DMS53 treated with DMSO at 0.1 percent for 48 hours (cell line): Measurements from ENCODE around the gene TOMM6.
A peak's percentile ranks its signal among the peaks of the same experiment; 100 is the strongest.
"Not testable (repeated sequence)": the region's sequence is repeated elsewhere in the genome, so short reads cannot be mapped to it uniquely, and the experiment has no call there.

Experiments used
- DNase-seq: peaks from one replicate; lab custom pipeline; 2025; ENCODE audit not compliant: unreplicated experiment; lab: John Stamatoyannopoulos, UW

TOMM6 gene

DNA sequence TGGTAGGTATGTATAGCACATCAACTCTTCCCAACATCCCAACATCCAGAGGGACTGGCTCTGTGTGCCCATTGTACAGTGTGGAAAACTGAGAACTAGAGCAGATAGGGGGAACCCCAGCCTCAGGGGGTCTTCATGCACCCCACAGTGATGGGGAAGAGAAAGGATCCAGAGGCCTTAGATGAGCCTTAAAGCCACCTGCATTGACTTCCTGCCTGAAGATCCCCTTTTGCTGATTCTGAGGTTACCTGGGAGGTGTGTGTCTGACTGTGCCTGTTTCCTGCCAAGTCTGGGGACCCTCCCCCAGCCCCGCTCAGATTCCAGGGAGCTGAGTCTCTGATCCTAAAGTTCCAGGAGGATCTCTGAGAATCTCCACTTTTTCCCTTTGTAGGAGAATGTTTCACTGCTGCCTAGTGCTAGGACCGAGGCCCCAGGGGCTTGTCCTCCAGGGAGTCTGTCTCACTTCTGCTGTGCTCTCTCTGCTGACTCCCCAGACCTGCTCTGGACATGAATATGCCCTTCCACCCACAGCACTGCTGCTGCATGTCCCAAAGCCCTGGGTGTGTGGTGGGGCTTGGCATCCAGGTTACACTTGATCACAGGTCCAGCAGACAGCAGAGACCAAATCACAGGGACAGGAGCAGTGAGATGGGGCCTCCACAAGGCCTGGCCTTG, 27.5 kb upstream of the TOMM6 start:
- DNase-seq: no peak

DNA sequence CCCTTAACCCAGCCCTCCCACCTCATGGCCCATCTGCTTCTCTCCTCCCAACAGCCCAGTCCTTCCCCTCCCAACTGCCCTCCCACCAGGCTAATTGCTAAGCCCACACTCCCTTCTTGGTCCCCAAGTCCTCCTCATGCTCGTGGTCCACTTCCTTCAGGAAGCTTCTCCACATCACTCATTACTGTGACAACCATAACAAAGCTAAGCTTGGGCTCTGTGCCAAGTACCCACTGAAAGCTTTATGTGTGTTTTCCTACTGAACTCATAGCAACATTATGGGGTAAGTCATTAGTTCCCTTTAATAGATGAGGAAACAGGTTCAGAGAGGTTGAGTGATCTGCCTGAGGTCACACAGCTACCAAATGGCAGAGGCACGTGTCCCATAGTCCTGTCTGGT, 24.0 kb upstream of the TOMM6 start:
- no peak for DNase-seq

DNA sequence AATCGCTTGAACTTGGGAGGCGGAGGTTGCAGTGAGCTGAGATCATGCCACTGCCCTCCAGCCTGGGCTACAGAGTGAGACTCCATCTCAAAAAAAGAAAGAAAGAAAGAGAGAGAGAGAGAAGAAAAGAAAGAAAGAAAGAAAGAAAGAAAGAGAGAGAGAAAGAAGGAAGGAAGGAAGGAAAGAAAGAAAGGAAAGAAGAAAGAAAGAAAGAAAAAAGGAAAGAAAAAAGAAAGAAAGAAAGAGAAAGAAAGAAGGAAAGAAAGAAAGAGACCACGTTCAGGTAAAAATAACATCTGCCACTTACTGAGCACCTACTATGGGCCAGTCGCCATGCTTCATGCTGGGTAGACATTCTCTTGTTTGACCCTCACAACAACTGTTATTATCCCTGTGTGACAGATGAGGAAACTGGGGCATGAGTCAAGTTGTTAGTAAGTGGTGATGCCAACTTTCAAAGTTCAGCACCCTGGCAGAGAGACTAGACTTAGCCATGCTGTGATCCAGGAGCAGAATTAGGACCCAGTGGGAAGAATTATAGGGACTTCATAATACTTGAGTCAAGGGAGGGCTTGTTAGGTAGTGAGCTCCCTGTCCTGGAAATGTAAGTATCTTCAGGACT, 21.3 kb upstream of the TOMM6 start:
- not testable (repeated sequence) for DNase-seq

DNA sequence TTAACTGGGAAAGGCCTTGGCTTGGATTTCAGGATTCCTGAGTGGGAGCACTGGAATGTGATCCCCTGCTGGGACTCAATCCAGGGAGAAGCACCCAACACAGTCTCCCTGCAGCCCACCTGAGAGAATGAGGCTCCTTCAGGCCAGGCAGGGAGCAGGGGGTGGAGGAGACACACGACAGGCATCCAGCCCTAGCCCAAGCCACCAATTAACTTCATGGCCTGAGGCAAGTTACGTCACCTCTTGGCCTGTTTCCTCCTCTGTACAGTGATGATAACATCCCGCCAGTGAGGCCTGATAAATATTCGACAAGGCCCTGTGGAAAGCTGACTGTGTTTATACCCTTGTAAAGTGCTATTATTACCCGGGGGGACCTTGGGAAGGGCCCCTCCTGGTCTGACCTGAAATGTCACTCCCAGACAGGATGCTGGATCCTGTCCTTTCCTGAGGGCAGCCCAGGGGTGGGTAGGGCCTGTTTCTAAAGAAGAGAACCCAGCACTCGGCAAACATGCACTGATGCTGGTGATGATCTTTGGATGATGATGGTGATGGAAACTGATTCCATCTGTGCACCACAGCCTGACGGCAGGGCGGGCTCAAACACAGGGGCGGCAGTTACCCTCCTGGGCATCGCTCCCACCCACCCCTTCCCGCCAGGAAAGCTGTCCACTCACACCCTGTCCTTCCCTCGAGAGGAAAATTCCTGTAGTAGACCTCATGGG, 20.2 kb upstream of the TOMM6 start:
- no peak for DNase-seq

DNA sequence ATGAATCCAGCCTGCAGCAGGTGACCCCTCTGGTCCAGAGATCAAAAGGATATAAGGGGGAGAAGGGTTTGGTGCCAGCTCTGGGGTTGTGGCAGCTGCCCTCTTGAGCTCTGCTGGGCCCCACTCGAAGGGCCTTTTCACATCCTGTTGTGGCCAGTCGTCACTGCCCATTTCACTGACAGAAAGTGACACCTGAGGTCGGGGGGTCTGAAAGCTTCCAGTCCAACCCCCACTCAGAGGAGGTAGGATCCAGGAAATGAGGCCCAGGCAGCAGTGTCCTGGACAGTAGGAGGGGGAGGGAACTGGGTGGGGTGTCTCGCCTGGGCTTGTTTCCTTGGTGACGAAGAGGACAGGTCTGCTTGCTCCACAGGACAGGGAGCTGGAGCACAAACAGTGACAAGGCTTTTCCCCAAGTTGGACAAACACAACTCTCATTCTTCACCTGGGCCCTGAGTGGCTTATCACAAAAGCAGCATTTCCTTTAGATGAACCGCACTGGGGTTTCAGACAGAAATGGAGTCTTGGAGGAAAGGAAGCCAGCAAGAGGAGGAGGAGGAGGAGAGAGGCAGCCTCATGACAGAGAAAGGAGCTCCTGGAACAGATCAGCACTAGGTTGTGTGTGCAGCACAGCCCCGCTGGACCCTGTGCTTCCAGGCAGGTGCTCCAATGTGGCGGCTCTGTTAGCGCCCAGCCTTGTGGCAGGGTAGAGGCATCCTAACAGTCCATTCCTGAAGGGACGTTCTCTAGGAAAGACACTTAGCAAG, 18.8 kb upstream of the TOMM6 start:
- DNase-seq: peak; percentile 66

DNA sequence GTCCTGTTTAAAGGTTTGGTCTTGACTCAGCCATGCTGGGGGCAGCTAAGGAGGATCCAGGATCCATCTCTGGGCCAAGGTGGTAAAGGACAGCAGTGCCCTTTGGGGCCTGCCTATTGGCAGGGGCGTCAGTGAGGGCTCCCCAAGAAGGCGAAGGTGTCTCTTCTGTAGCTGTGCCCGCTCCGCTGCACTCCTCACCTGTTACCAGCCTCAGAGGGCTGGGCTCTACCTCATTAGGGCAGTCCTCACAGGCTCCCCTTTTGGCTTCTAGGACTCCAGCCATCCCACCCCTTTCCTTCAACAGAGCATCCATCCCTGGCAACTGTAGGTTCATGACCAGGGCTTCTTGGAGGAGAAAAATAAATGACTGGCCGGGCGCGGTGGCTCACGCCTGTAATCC, 18.1 kb upstream of the TOMM6 start:
- DNase-seq: no peak

DNA sequence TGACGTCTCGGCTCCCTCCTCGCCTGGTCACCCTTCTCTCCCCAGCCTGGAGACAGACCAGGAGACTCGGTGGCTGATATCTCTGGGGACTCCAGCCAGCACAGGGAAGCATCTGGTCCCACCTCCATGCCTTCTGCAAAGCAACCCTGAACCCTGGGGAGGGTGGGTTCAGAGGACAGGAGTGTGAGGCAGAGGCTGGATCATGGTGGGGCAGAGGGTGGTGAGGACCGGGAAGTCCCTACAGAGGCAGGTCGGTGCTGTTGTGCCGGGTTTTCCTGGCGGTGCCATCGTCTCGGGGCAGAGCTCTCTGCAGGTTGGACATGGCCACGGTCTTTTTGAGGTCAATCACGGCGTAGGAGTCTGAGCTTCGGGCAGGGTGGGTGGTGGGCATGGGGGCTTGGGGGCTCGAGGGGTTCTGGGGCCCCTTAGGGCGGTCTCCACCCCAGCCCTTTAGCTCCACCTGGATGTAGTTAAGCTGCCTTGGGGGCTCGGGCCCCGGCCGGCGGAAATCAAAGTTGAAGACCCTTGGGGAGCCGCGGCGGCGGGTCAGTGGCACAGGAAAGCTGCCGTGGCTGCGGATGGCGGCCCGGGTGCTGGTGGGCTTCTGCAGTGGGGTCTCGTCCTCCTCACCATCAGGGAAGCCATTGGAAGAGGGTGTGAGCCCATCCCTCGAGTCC, 17.0 kb upstream of the TOMM6 start:
- DNase-seq: no peak

DNA sequence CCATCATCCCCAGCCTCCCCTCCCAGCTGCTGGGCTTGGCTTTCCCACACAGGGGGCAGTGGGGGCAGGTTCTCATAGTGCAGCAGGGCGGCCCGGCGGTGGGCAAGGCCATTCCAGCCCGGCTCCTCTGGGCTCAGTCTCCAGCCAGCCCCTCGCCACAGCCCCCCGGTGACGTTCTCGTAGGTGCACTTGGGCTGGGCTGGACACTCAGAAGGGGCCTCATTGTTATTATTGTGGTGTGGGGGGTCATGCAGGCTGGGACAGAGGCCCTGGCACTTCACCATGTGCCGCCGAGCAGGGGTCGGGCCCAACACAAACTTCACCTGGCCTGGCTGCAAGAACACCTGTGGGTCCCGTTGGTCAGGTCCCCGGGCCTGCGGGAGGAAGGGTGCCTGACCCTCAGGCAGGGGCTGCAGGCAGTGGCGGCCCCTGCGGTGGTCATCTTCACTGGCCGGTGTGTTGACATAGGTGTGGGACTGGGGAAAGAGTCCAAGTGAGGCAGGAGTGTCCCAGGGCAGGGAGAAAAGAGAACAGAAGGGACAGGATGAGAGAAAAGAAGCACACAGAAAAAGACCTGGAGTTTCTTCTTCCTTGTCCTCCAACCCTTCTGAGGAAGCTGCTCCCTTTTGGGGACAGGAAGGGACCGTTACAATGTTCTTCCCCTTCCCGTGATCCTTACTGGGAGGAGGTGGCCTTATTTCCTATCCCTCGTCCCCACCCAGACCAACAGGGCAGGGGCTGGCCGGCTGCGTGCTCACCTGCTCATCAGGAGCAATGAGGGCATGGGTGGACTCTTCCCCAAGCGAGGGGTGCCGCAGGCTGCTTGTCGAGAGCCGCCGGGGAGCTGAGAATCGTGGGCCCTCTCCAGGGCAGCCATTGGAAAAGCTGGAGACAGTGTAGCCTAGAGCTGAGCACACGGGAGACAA, 16.2 kb upstream of the TOMM6 start:
- no peak for DNase-seq

DNA sequence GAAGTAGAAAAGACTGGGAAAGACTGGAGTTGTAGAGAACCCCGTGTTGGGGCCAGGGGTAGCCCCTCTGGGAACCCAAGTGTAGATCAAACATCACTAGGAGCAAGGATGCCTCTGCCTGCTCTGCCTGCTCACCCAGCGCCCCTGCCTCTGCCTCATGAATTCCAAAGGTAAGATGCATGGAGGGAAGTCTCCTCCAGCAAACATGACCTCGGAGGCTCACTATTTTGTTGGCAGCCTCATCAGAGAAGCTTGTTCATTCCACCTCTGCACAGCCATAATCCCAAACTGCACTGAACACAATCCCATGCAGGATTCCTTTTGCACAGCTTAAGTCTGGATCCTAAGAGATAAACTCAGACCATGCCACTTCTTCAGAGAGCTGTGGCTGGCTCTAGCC, 12.7 kb upstream of the TOMM6 start:
- DNase-seq: no peak

DNA sequence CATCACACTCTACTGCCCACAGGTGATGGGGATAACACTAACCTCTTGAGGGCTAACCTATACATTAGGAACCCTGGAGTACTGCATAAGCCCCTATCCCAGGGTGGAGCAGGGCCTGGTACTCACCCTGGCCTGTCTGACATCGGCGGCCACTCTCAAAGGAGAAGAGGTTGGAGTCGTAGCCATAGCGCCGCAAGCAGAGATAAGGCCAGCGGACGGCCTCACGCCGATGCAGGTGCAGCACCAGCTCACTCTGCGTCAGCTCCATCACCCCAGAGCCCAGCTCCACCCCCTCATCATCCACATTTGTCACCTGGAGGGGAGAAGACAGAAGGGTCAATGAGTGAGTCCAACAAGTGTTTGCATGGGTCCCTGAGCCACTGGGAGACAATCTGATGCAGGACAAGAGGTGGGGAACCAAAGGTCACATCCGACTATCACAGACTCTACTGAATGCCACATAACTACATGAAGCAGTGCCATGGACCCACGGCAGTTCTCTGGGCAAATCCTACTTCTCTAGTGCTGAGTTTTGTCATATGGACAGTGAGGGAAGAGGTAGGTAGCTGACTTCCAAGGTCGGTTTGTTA, 12.1 kb upstream of the TOMM6 start:
- no peak for DNase-seq

DNA sequence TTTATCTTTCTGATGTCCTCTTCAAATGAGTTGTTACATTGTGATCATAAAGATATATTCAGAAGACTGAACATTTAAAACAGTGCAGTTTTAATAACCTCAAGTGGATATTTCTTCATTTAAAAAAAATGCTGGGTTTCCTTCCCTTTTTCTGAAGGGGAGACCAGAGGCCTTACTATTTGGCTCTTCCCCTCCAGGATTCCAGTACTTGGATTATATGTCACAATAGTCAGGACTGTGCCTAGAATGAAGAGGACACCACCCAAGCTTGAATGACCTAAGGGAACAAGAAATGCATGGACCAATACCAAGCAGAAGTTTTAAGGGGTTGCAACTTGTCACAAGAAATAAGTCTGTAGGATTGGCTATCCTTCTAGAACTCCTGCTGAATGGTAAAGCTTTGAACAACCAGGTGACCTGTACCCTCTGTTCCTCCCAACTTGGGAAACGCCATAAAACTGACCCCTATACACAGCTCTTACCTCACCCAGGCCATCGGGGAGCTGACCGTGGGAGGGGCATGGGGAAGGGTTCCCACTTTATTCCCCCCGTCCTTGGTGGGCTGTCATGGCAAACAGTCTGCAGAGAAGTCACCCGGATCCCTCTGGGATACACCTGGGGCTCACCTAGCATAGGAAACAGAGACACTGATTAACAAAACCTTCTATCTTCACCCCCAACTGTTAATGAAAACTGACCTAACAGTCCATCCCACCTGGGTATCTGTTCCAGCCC, 9.8 kb upstream of the TOMM6 start:
- DNase-seq: no peak

DNA sequence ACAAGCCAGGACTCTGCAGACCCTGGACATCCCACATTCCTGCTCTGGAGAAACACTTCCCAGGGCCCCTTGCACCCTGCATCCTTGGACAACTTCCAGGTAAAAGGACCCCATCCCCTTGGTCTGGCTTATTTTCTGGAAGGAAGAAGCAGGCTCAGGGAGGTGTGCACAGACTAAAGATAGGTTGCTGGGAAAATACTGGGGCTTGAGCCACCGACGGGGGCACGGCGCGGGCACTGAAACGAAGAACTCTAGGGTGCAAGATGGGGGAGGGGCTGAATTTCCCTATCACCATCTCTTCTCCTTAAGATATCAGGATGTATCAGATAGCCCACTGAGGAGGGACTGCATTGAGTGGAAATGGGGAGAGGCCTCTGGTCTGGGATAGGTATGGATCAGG, 8.6 kb upstream of the TOMM6 start:
- DNase-seq: no peak

DNA sequence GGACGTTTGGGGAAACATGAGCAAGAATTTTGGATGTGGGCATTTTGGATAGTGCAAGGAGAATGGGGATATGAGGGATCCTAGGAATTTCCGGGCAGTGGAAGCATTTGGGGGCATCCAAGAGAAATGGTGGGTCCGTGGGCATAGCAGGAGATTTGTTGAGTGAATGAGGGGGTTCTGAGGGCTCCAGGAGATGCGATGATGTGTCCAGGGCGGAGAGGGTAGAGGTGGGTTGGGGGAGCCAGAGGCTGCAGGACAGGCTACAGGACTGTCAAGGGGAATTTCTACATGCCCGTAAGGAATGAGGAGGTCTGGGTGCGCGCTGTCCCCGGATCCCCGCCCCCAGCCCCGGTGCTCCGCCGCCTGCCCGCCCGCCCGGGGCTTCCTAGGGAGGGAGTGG, 8.2 kb upstream of the TOMM6 start:
- no peak for DNase-seq

DNA sequence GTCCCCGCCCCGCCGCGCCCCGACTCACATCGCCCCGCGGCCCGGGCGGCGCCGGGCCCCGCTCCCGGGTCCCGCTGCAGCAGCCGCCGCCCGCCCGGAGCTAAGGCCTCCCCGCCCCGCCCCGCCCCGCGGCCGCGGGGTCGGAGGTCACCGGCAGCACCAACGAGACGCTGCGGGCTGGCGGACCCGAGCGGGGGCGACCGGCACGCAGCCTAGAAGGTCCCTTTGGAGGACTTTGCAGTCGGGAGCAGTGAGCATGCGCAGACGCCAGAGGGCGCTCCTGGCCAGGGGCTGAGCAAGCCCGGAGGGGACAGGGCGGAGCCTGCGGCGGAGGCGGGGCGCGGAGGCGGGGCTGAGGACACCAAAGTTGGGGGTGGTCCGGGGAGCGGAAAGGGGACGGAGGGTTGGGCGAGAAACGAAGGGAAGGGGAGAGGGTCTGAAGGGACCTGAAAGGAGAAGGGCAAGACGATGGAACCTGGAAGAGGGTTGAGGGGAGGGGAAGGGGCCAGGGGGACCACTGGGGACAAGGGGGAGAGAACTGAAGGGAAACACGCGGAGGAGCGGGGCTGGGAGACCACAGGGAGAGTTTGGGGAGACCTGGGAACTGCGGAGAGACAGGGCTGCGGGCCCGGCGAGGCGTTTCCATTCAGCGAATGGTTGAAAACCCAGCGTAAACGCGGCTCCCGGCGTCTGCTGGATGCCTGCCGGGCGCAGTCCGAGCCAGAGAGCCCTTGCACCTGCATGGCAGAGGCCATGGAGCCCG, 7.5 kb upstream of the TOMM6 start, which contains the start of gene FRS3:
FRS3 (minus strand) TSS at position 113 of the 763 bp plus-strand sequence. CDS start 2,913 bp downstream, outside the sequence.
- peak; percentile 90 for DNase-seq

DNA sequence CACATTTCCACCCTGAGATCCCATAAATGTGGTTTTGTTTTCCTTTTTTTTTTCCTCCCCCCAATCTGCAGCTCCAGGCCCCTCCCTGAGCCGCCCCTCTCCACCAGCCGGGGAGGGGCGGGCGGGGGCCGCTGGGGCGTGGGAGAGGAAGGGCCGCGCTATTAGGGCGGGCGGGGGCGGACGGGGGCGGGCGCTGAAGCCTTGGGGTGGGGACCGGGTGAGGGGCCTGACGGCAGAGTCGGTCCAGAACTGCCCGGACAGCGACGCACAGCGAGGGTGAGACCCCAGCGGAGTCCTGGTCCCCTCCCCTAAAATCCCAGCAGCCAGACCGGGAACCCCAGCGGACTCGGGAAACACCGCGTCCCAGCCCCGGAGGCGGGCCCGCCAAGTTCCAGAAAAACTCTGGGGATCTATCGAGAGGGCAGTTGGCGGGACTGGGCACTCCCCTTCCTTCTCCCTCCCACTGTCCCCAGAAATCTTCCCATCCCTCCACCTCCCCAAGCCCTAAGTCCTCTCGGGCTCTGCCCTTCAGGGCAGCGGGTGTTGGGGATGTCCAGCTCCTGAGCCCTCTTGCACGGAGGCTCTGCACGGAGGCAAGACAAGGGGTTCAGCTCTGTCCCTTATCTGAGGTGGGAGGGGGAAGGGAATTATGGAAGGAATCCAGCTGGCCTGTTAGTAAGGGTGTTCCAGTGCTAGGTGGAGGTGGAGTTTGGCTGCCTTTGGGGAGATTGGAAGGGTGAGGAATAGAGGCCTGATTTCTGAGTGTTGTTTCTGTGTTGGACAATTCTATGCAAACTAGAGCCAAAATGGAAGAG, 6.7 kb upstream of the TOMM6 start, which contains the start of gene PRICKLE4:
PRICKLE4 (plus strand) TSS at position 232 of the 815 bp plus-strand sequence. CDS start 2,692 bp downstream, outside the sequence.
- no peak for DNase-seq

DNA sequence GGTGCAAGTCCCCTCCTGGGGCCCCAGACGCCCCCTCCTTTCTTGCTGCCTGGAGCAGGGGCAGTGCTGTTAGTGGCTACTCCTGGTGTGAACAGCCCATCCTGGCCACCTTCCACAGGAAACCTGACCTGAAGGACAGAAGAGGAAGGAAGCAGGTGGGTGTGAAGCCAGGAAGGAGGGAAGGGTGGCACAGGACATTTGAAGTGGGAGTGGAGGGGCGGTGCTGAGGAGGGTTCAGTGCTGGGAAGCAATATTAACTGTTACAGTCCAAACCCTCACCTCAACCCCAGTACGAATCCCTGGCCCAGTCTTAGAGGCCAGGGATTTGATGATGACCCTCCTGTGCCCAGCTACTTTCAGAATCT, 6.1 kb upstream of the TOMM6 start:
- no peak for DNase-seq

DNA sequence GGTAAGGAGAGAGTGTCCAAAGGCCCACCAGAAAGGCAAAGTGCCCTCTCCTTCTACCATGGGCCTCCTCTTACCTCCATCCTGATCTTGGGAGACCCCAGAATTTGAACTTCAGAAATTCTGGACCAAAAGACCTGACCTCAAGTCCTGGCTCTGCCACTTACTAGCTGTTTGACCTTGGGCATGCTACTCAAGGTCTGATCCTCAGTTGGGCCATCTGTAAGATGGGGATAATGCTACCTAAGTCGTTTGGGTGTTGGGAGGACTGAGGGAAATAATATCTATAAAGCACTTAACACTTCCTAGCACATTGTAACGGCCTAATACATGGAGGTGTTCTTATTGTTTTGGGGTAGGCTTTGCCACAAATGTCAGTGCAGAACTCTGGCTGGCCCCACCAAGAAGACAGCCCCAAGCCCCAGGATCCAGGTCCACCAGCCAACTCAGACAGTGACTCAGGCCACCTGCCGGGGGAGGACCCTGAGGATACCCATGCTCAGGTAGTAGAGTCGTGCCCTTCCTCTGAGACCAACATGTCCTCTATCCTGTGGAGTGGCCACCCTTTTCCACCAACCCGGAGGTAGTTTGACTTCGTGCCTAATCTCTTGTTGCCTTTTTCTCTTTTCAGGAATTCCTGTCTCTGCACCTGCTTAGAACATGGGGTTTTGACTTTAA, 4.3 kb upstream of the TOMM6 start:
- no peak for DNase-seq
